Peyer's patch (tissue), 4 donors: ENCODE results near the gene SH3RF3. TPM values are rescaled to one million over a fixed set of nuclear protein-coding genes. Genes with fewer than 3 reads are reported as not detected.
A peak's percentile ranks its signal among the peaks of the same experiment; 100 is the strongest.

ENCODE experiments used
- DNase-seq, 3 donors: peaks; one replicate each; pipeline ENCODE4 v3.0.0-alpha.2; 2017 to 2019
- H3K27ac ChIP-seq, 4 donors: fragments of 200-600 bp; sonication (generic); one replicate each; pipeline ENCODE4 v1.5.1; 2016 to 2019
- H3K27me3 ChIP-seq, 2 donors: fragments of 200-600 bp; sonication (generic); one replicate each; pipeline ENCODE4 v1.5.1; 2019
- H3K36me3 ChIP-seq, 3 donors: fragments of 200-600 bp; sonication (generic); one replicate each; pipeline ENCODE4 v1.5.1; 2016 to 2019
- H3K4me1 ChIP-seq, 4 donors: fragments of 200-600 bp; sonication (generic); one replicate each; pipeline ENCODE4 v1.5.1; 2016 to 2019
- H3K4me3 ChIP-seq, 4 donors: fragments of 200-600 bp; sonication (generic); 1 replicate in 3 of 4; 2 replicates in 1 of 4; pipeline ENCODE4 v1.5.1; 2016 to 2019; ENCODE audit warnings: mild to moderate bottlenecking in 1 of 4
- H3K9me3 ChIP-seq, 4 donors: fragments of 200-600 bp; sonication (generic); one replicate each; pipeline ENCODE4 v1.5.1; 2016 to 2019; ENCODE audit warnings: mild to moderate bottlenecking in 1 of 4
- CTCF ChIP-seq, 6 experiments: fragments of 450-650 bp in 4 of 6; fragments of 200-600 bp in 2 of 6; sonication (generic) in 1 of 6; IDR thresholded peaks; one replicate each; pipeline ENCODE4 v1.5.1; 2017 to 2019; ENCODE audit warnings: antibody characterized with exemption in 6 of 6, mild to moderate bottlenecking in 3 of 6, moderate library complexity in 1 of 6
- POLR2A ChIP-seq, 2 donors: fragments of 450-650 bp; IDR thresholded peaks; one replicate each; pipeline ENCODE4 v1.5.1; 2017; ENCODE audit warnings: antibody characterized with exemption in 2 of 2, mild to moderate bottlenecking in 2 of 2, moderate library complexity in 2 of 2
- total RNA-seq, 4 donors: library from RNA; depleted of rRNA; stranded (reverse); fragments of >200 nt; gene quantifications; one replicate each; pipeline ENCODE4 v1.1.0, GENCODE V29; 2016

Gene SH3RF3
- total RNA-seq, 4 donors from 2014 or later, result 1.1 to 5.0 (median 3.3) TPM

- peak in 1 of 3 donors; percentile 21 for DNase-seq
- Histone ChIP-seq H3K27me3 (no peaks in the 10 kb centered on the region), H3K9me3 (no peaks in the 10 kb centered on the region), H3K4me3 (no peak overlapping the region), H3K36me3 (no peaks in the 10 kb centered on the region), H3K27ac (no peak overlapping the region), H3K4me1 (no peaks in the 10 kb centered on the region)
- TF ChIP-seq POLR2A (IDR thresholded peaks at IDR 0.05) (no peak), CTCF (IDR thresholded peaks at IDR 0.05) (no peak)
Measured at GRCh38 chr2:109457366-109457765, 328.4 kb downstream of the SH3RF3 start.

GRCh38 chr2:109457794-109458193 is 328.8 kb downstream of the SH3RF3 start:
- Histone ChIP-seq H3K36me3 (no peaks in the 10 kb centered on the region), H3K4me1 (no peaks in the 10 kb centered on the region), H3K9me3 (no peaks in the 10 kb centered on the region), H3K27ac (no peak overlapping the region), H3K27me3 (no peaks in the 10 kb centered on the region), H3K4me3 (no peak overlapping the region)
- TF ChIP-seq CTCF (IDR thresholded peaks at IDR 0.05) (no peak), POLR2A (IDR thresholded peaks at IDR 0.05) (no peak)
- peak in 1 of 3 donors; percentile 27 for DNase-seq

GRCh38 chr2:109458512-109458911 is 329.5 kb downstream of the SH3RF3 start:
- TF ChIP-seq CTCF (IDR thresholded peaks at IDR 0.05) (no peak), POLR2A (IDR thresholded peaks at IDR 0.05) (no peak)

GRCh38 chr2:109459485-109459884 is 330.5 kb downstream of the SH3RF3 start:
- Histone ChIP-seq H3K27me3 (no peaks in the 10 kb centered on the region), H3K36me3 (no peaks in the 10 kb centered on the region), H3K4me3 (no peak overlapping the region), H3K4me1 (no peaks in the 10 kb centered on the region), H3K9me3 (no peaks in the 10 kb centered on the region), H3K27ac (no peak overlapping the region)
- peak in 1 of 3 donors; percentile 7 for DNase-seq
- TF ChIP-seq POLR2A (IDR thresholded peaks at IDR 0.05) (no peak), CTCF (IDR thresholded peaks at IDR 0.05) (no peak)

More at GRCh38 chr2:109458512-109458911, 329.5 kb downstream of the SH3RF3 start:
- Histone ChIP-seq H3K4me3 (no peak overlapping the region), H3K9me3 (no peaks in the 10 kb centered on the region), H3K36me3 (no peaks in the 10 kb centered on the region), H3K27me3 (no peaks in the 10 kb centered on the region), H3K4me1 (no peaks in the 10 kb centered on the region), H3K27ac (no peak overlapping the region)
- DNase-seq, result peak in 1 of 3 donors; percentile 9

- no peak overlapping the region for H3K27ac ChIP-seq
- no peaks in the 10 kb centered on the region for H3K9me3 ChIP-seq
- no peak overlapping the region for H3K4me3 ChIP-seq
- DNase-seq, result peak in 2 of 3 donors; percentile 9 to 26
- TF ChIP-seq POLR2A (IDR thresholded peaks at IDR 0.05), result no peak
- no peak for TF ChIP-seq CTCF (IDR thresholded peaks at IDR 0.05)
- H3K4me1 ChIP-seq, result no peaks in the 10 kb centered on the region
- no peaks in the 10 kb centered on the region for H3K27me3 ChIP-seq
- no peaks in the 10 kb centered on the region for H3K36me3 ChIP-seq
Measured at GRCh38 chr2:109460553-109461324, 331.7 kb downstream of the SH3RF3 start.
